ENCODE measurements around the gene PITPNC1. TPM values are rescaled to one million over a fixed set of nuclear protein-coding genes. Genes with fewer than 3 reads are reported as not detected.
"Not testable (repeated sequence)": the region's sequence is repeated elsewhere in the genome, so short reads cannot be mapped to it uniquely, and the experiment has no call there.

The PITPNC1 gene
- total and polyA plus RNA-seq, 2 donors (not counting 1 experiment from before 2014, with no cell fraction given) = 5.8 to 7.1 TPM

- Histone ChIP-seq H3K4me1 (ENCODE audit: control insufficient read depth, extremely low read depth, insufficient read depth, low read length) (no peaks in the 10 kb centered on the region), H3K9ac (ENCODE audit: insufficient read depth, low read length) (no peak overlapping the region), H3K27me3 (ENCODE audit: control insufficient read depth, insufficient read depth, low read length) (no peaks in the 10 kb centered on the region), H2AFZ (ENCODE audit: low read length) (no peak overlapping the region), H3K79me2 (ENCODE audit: control insufficient read depth, insufficient read depth, low read length) (no peaks in the 10 kb centered on the region), H3K27ac (ENCODE audit: insufficient read depth, low read length) (no peak overlapping the region), H3K4me3 (replicated peaks in 1 of 4; ENCODE audit: control extremely low read depth in 1 of 4, insufficient read depth in 1 of 4, low read depth in 3 of 4, low read length in 4 of 4) (no peak overlapping the region), H3K9me3 (ENCODE audit: control insufficient read depth, insufficient read depth, low read depth, low read length) (no peaks in the 10 kb centered on the region), H4K20me1 (ENCODE audit: control insufficient read depth, extremely low read depth, insufficient read depth, low read length) (no peaks in the 10 kb centered on the region), H3K36me3 (ENCODE audit: control insufficient read depth, insufficient read depth, low read length) (no peaks in the 10 kb centered on the region), H3K4me2 (ENCODE audit: extremely low read depth, insufficient read depth, low read length) (no peak overlapping the region)
- no peak for DNase-seq (ENCODE audit: low read depth in 2 of 2)
- TF ChIP-seq CTCF (conservative IDR thresholded peaks at IDR 0.05 in 1 of 2, IDR thresholded peaks at IDR 0.05 in 1 of 2; ENCODE audit: low read depth in 1 of 2, low read length in 2 of 2) = no peak
- no peak for TF ChIP-seq EZH2 (IDR thresholded peaks at IDR 0.05; ENCODE audit: low read length, missing control alignments)
Observed at GRCh38 chr17:67625971-67626370, 248.9 kb downstream of the PITPNC1 start.

- H3K27me3 ChIP-seq (ENCODE audit: control insufficient read depth, insufficient read depth, low read length) = no peaks in the 10 kb centered on the region
Observed at GRCh38 chr17:67628580-67629013, 251.5 kb downstream of the PITPNC1 start.

GRCh38 chr17:67629971-67630320 lies 252.9 kb downstream of the PITPNC1 start:
- no peak overlapping the region for H3K4me3 ChIP-seq (replicated peaks in 1 of 4; ENCODE audit: control extremely low read depth in 1 of 4, insufficient read depth in 1 of 4, low read depth in 3 of 4, low read length in 4 of 4)
- TF ChIP-seq CTCF (conservative IDR thresholded peaks at IDR 0.05 in 1 of 2, IDR thresholded peaks at IDR 0.05 in 1 of 2; ENCODE audit: low read depth in 1 of 2, low read length in 2 of 2) = peak; percentile 72 to 78
- TF ChIP-seq EZH2 (IDR thresholded peaks at IDR 0.05; ENCODE audit: low read length, missing control alignments) = no peak
- H3K27me3 ChIP-seq (ENCODE audit: control insufficient read depth, insufficient read depth, low read length) = no peaks in the 10 kb centered on the region
- H3K27ac ChIP-seq (ENCODE audit: insufficient read depth, low read length) = no peak overlapping the region
- H3K4me1 ChIP-seq (ENCODE audit: control insufficient read depth, extremely low read depth, insufficient read depth, low read length) = no peaks in the 10 kb centered on the region
- no peak overlapping the region for H3K9ac ChIP-seq (ENCODE audit: insufficient read depth, low read length)
- no peaks in the 10 kb centered on the region for H4K20me1 ChIP-seq (ENCODE audit: control insufficient read depth, extremely low read depth, insufficient read depth, low read length)
- no peak overlapping the region for H3K4me2 ChIP-seq (ENCODE audit: extremely low read depth, insufficient read depth, low read length)
- H3K79me2 ChIP-seq (ENCODE audit: control insufficient read depth, insufficient read depth, low read length) = no peaks in the 10 kb centered on the region
- no peaks in the 10 kb centered on the region for H3K9me3 ChIP-seq (ENCODE audit: control insufficient read depth, insufficient read depth, low read depth, low read length)
- DNase-seq (ENCODE audit: low read depth in 2 of 2) = peak; percentile 44 to 84
- H3K36me3 ChIP-seq (ENCODE audit: control insufficient read depth, insufficient read depth, low read length) = no peaks in the 10 kb centered on the region
- no peak overlapping the region for H2AFZ ChIP-seq (ENCODE audit: low read length)

More at GRCh38 chr17:67628580-67629013, 251.5 kb downstream of the PITPNC1 start:
- Histone ChIP-seq H3K36me3 (ENCODE audit: control insufficient read depth, insufficient read depth, low read length) (no peaks in the 10 kb centered on the region), H3K9ac (ENCODE audit: insufficient read depth, low read length) (no peak overlapping the region), H3K4me1 (ENCODE audit: control insufficient read depth, extremely low read depth, insufficient read depth, low read length) (no peaks in the 10 kb centered on the region), H4K20me1 (ENCODE audit: control insufficient read depth, extremely low read depth, insufficient read depth, low read length) (no peaks in the 10 kb centered on the region), H3K79me2 (ENCODE audit: control insufficient read depth, insufficient read depth, low read length) (no peaks in the 10 kb centered on the region), H3K9me3 (ENCODE audit: control insufficient read depth, insufficient read depth, low read depth, low read length) (no peaks in the 10 kb centered on the region), H3K4me2 (ENCODE audit: extremely low read depth, insufficient read depth, low read length) (no peak overlapping the region), H3K27ac (ENCODE audit: insufficient read depth, low read length) (no peak overlapping the region), H3K4me3 (replicated peaks in 1 of 4; ENCODE audit: control extremely low read depth in 1 of 4, insufficient read depth in 1 of 4, low read depth in 3 of 4, low read length in 4 of 4) (no peak overlapping the region), H2AFZ (ENCODE audit: low read length) (no peak overlapping the region)
- peak in 1 of 2 donors; percentile 28 for DNase-seq (ENCODE audit: low read depth in 2 of 2)
- TF ChIP-seq EZH2 (IDR thresholded peaks at IDR 0.05; ENCODE audit: low read length, missing control alignments) = no peak
- peak; percentile 14 to 30 for TF ChIP-seq CTCF (conservative IDR thresholded peaks at IDR 0.05 in 1 of 2, IDR thresholded peaks at IDR 0.05 in 1 of 2; ENCODE audit: low read depth in 1 of 2, low read length in 2 of 2)

GRCh38 chr17:67630836-67631235 lies 253.8 kb downstream of the PITPNC1 start:
- H3K27me3 ChIP-seq (ENCODE audit: control insufficient read depth, insufficient read depth, low read length); H3K9ac ChIP-seq (ENCODE audit: insufficient read depth, low read length); H2AFZ ChIP-seq (ENCODE audit: low read length); H3K9me3 ChIP-seq (ENCODE audit: control insufficient read depth, insufficient read depth, low read depth, low read length); H3K4me2 ChIP-seq (ENCODE audit: extremely low read depth, insufficient read depth, low read length); H3K4me1 ChIP-seq (ENCODE audit: control insufficient read depth, extremely low read depth, insufficient read depth, low read length); H4K20me1 ChIP-seq (ENCODE audit: control insufficient read depth, extremely low read depth, insufficient read depth, low read length); H3K4me3 ChIP-seq (replicated peaks in 1 of 4; ENCODE audit: control extremely low read depth in 1 of 4, insufficient read depth in 1 of 4, low read depth in 3 of 4, low read length in 4 of 4); H3K36me3 ChIP-seq (ENCODE audit: control insufficient read depth, insufficient read depth, low read length); H3K27ac ChIP-seq (ENCODE audit: insufficient read depth, low read length); H3K79me2 ChIP-seq (ENCODE audit: control insufficient read depth, insufficient read depth, low read length); DNase-seq (ENCODE audit: low read depth in 2 of 2): not testable (repeated sequence)

All from fibroblast of lung (primary cell).